Activated CD8-positive, alpha-beta T cell treated with anti-CD3 and anti-CD28 coated beads for 36 hours (primary cell): ENCODE measurements around the gene GBP7. TPM values are rescaled to one million over a fixed set of nuclear protein-coding genes. Genes with fewer than 3 reads are reported as not detected.
A peak's percentile ranks its signal among the peaks of the same experiment; 100 is the strongest.

Experiments
- ATAC-seq: fragments of 200-7000 bp; cut with Tn5 transposase; one replicate; pipeline ENCODE4 v1.10.0; 2021; ENCODE audit warnings: mild to moderate bottlenecking, moderate library complexity
- CTCF ChIA-PET: fragments of 350-600 bp; sonication (Branson Sonifier 250); formaldehyde crosslinking; loops from one replicate; lab custom pipeline; 2021; ENCODE audit warnings: antibody characterized with exemption; lab: Charles Lee
- POLR2A ChIA-PET: fragments of 350-600 bp; sonication (Branson Sonifier 250); formaldehyde crosslinking; loops from one replicate; lab custom pipeline; 2021; ENCODE audit warnings: antibody characterized with exemption; lab: Charles Lee
- DNase-seq: peaks from one replicate; pipeline ENCODE4 v3.0.0-alpha.2; 2020
- H3K27ac Mint-ChIP-seq: one replicate; pipeline ENCODE4 v1.8.0; 2021; ENCODE audit warnings: mild to moderate bottlenecking, mixed read lengths
- H3K27me3 Mint-ChIP-seq: one replicate; pipeline ENCODE4 v1.8.0; 2021; ENCODE audit warnings: mixed read lengths
- H3K36me3 Mint-ChIP-seq: one replicate; pipeline ENCODE4 v1.8.0; 2021; ENCODE audit warnings: low read depth, mixed read lengths
- H3K4me1 Mint-ChIP-seq: one replicate; pipeline ENCODE4 v1.8.0; 2021; ENCODE audit warnings: low read depth, mixed read lengths
- H3K4me3 Mint-ChIP-seq: one replicate; pipeline ENCODE4 v1.8.0; 2021; ENCODE audit warnings: mild to moderate bottlenecking, moderate library complexity, mixed read lengths
- H3K9me3 Mint-ChIP-seq: one replicate; pipeline ENCODE4 v1.8.0; 2021; ENCODE audit warnings: mixed read lengths
- intact Hi-C: fragments of 100-400 bp; cut with micrococcal nuclease; formaldehyde crosslinking; loops from one replicate; pipeline ENCODE4 v1.10.0; 2022
- total RNA-seq, 2 experiments: library from RNA; stranded (reverse); gene quantifications; one replicate each; pipeline ENCODE4 v1.2.3, GENCODE V29; 2021
- TF ChIP-seq, protein P1 (sequence below): fragments of 200-600 bp; IDR thresholded peaks from one replicate; pipeline ENCODE4 v1.8.0; 2022; ENCODE audit warnings: antibody characterized with exemption, mild to moderate bottlenecking

The GBP7 gene
- total RNA-seq, 2 experiments from 2014 or later, result 0.11 to 0.20 TPM

GRCh38 chr1:89098857-89099256 lies 76.9 kb downstream of the GBP7 start:
- DNase-seq (no peak), ATAC-seq (no peak)
- intact Hi-C loops, result no loop called here
- Mint-ChIP-seq H3K4me3 (no peak overlapping the region), H3K27me3 (no peaks in the 10 kb centered on the region), H3K9me3 (peaks cover 14% of the 10 kb centered on the region), H3K27ac (no peak overlapping the region), H3K4me1 (peaks cover 6% of the 10 kb centered on the region), H3K36me3 (peaks cover 6% of the 10 kb centered on the region)
- CTCF ChIA-PET, result interaction anchor here (1.4 to 2.5 kb wide), 2 partner anchors 13 to 16 kb away, joined by 3 to 5 read pairs; no protein-coding TSS in a partner anchor
- TF ChIP-seq, protein P1, sequence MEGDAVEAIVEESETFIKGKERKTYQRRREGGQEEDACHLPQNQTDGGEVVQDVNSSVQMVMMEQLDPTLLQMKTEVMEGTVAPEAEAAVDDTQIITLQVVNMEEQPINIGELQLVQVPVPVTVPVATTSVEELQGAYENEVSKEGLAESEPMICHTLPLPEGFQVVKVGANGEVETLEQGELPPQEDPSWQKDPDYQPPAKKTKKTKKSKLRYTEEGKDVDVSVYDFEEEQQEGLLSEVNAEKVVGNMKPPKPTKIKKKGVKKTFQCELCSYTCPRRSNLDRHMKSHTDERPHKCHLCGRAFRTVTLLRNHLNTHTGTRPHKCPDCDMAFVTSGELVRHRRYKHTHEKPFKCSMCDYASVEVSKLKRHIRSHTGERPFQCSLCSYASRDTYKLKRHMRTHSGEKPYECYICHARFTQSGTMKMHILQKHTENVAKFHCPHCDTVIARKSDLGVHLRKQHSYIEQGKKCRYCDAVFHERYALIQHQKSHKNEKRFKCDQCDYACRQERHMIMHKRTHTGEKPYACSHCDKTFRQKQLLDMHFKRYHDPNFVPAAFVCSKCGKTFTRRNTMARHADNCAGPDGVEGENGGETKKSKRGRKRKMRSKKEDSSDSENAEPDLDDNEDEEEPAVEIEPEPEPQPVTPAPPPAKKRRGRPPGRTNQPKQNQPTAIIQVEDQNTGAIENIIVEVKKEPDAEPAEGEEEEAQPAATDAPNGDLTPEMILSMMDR, result no peak
- POLR2A ChIA-PET, result interaction anchor here (1.1 kb wide), 1 partner anchor 21 kb away, joined by 3 read pairs; no protein-coding TSS in a partner anchor

- Mint-ChIP-seq H3K27me3 (no peaks in the 10 kb centered on the region), H3K9me3 (peaks cover 10% of the 10 kb centered on the region), H3K4me1 (peaks cover 2% of the 10 kb centered on the region), H3K36me3 (peaks cover 2% of the 10 kb centered on the region), H3K27ac (no peak overlapping the region), H3K4me3 (no peak overlapping the region)
- ATAC-seq, result no peak
- intact Hi-C loops, result no loop called here
- ChIA-PET CTCF (no interaction called here), POLR2A (no interaction called here)
- TF ChIP-seq, protein P1, result no peak
- DNase-seq, result no peak
Observed at GRCh38 chr1:89095737-89096136, 80.1 kb downstream of the GBP7 start.

DNA sequence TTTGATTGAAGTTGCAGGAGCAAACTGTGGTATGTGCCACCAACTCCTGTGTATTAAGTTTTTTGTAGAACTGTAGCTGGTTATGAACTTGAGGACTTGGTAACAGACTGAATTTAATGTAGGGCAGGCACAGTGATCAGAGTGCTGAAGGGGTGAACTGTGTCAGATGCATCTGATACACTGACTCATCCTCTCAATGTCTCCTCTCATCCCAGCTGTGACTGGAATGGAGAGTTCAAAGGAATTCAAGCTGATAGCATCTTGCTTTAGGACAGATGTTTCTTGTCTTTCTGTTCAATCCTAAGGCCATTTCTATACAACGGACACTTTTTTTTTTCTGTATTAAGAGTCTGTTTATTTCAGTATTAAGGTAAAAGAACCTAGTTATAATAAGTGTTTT lies 85.8 kb downstream of the GBP7 start:
- H3K36me3 Mint-ChIP-seq, result no peaks in the 10 kb centered on the region
- H3K27me3 Mint-ChIP-seq, result no peaks in the 10 kb centered on the region
- DNase-seq (no peak), ATAC-seq (peak; percentile 42)
- POLR2A ChIA-PET, result interaction anchor here (0.6 kb wide), 2 partner anchors 81 to 150 kb away, joined by 3 read pairs; no protein-coding TSS in a partner anchor
- CTCF ChIA-PET, result interaction anchor here (0.7 to 1.6 kb wide), 7 partner anchors 9 to 268 kb away, joined by 3 to 4 read pairs (median 3); no protein-coding TSS in a partner anchor
- intact Hi-C loops, result loop anchor here (5.0 kb wide), 1 partner anchor 267 kb away; no protein-coding TSS in a partner anchor
- no peak overlapping the region for H3K4me3 Mint-ChIP-seq
- no peak overlapping the region for H3K27ac Mint-ChIP-seq
- TF ChIP-seq, protein P1, result no peak
- H3K4me1 Mint-ChIP-seq, result peaks cover 8% of the 10 kb centered on the region
- no peaks in the 10 kb centered on the region for H3K9me3 Mint-ChIP-seq

DNA sequence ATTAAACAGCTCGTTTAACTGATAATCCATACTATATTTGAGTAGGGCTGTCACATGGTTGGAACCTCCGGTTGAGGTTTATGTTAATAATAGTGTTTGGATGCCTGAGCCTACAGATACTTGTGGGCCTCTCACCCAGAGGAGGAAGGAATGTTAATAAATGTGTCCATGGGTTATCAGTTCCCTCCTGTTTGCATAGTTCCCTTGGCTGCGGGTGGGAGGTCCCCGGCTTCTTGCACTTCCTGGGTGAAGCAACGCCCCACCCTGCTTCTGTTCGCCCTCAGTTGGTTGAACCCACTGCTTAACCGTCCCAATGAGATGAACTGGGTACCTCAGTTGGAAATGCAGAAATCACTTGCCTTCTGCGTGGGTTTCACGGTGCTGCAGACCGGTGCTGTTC lies 87.2 kb downstream of the GBP7 start:
- H3K27ac Mint-ChIP-seq, result no peak overlapping the region
- no peaks in the 10 kb centered on the region for H3K9me3 Mint-ChIP-seq
- no peaks in the 10 kb centered on the region for H3K27me3 Mint-ChIP-seq
- TF ChIP-seq, protein P1, result no peak
- DNase-seq, result no peak
- ChIA-PET POLR2A (no interaction called here), CTCF (interaction anchor here (1.2 to 1.7 kb wide), 4 partner anchors 91 to 366 kb away, joined by 3 to 5 read pairs (median 3); no protein-coding TSS in a partner anchor)
- H3K4me3 Mint-ChIP-seq, result no peak overlapping the region
- ATAC-seq, result no peak
- peaks cover 8% of the 10 kb centered on the region for H3K4me1 Mint-ChIP-seq
- H3K36me3 Mint-ChIP-seq, result no peaks in the 10 kb centered on the region
- intact Hi-C loops, result loop anchor here (5.0 kb wide), 1 partner anchor 269 kb away; no protein-coding TSS in a partner anchor

DNA sequence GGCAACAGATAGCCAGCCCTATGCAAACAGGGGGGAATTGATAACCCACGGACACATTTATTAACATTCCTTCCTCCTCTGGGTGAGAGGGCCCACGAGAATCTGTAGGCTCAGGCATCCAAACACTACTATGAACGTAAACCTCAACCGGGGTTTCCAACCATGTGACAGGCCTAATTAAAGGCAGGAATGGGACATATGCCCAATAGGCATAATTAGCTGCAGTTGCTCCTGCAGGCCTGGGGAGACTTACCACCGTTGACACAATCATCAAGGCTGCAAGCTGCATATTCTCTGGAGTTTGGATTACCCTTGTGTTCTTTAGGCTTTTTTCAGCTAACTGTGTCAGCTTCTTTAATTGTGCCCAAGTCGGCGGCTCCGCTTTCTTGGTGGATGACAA lies 88.6 kb downstream of the GBP7 start:
- H3K4me3 Mint-ChIP-seq, result no peak overlapping the region
- H3K27me3 Mint-ChIP-seq, result no peaks in the 10 kb centered on the region
- no peaks in the 10 kb centered on the region for H3K9me3 Mint-ChIP-seq
- ChIA-PET CTCF (interaction anchor here (1.7 kb wide), 1 partner anchor 367 kb away, joined by 5 read pairs; no protein-coding TSS in a partner anchor), POLR2A (no interaction called here)
- H3K36me3 Mint-ChIP-seq, result no peaks in the 10 kb centered on the region
- DNase-seq, result no peak
- peaks cover 8% of the 10 kb centered on the region for H3K4me1 Mint-ChIP-seq
- TF ChIP-seq, protein P1, result no peak
- H3K27ac Mint-ChIP-seq, result no peak overlapping the region
- no peak for ATAC-seq
- intact Hi-C loops, result loop anchor here (5.0 kb wide), 1 partner anchor 270 kb away; no protein-coding TSS in a partner anchor
